WTC11 (cell line): ENCODE measurements around the gene KRT83. TPM values are rescaled to one million over a fixed set of nuclear protein-coding genes. Genes with fewer than 3 reads are reported as not detected.

Source experiments
- ATAC-seq: fragments of 200-7000 bp; cut with Tn5 transposase; 2 replicates; pipeline ENCODE4 v1.10.0; 2021; ENCODE audit warnings: mild to moderate bottlenecking, moderate library complexity
- CTCF ChIA-PET: fragments of 300-600 bp; sonication (Branson Sonifier 250); formaldehyde crosslinking; loops from one replicate; lab custom pipeline; 2021; ENCODE audit warnings: antibody characterized with exemption; lab: Charles Lee
- POLR2A ChIA-PET: fragments of 350-600 bp; sonication (Branson Sonifier 250); formaldehyde crosslinking; loops from one replicate; lab custom pipeline; 2021; ENCODE audit warnings: antibody characterized with exemption; lab: Charles Lee
- DNase-seq: peaks from one replicate; pipeline ENCODE4 v3.0.0; 2021; ENCODE audit warnings: low spot score
- H3K27ac Mint-ChIP-seq: 2 replicates; pipeline ENCODE4 v1.8.0; 2021; ENCODE audit warnings: mixed read lengths
- H3K27me3 Mint-ChIP-seq: 2 replicates; pipeline ENCODE4 v1.8.0; 2021; ENCODE audit warnings: low read depth, mild to moderate bottlenecking, moderate library complexity, mixed read lengths
- H3K36me3 Mint-ChIP-seq: 2 replicates; pipeline ENCODE4 v1.8.0; 2021; ENCODE audit warnings: mixed read lengths
- H3K4me1 Mint-ChIP-seq: 2 replicates; pipeline ENCODE4 v1.8.0; 2022; ENCODE audit warnings: mixed read lengths
- H3K4me3 Mint-ChIP-seq: 2 replicates; pipeline ENCODE4 v1.8.0; 2021; ENCODE audit warnings: mild to moderate bottlenecking, moderate library complexity, mixed read lengths
- H3K9me3 Mint-ChIP-seq: 2 replicates; pipeline ENCODE4 v1.8.0; 2021; ENCODE audit warnings: mixed read lengths
- FOXJ3 ChIP-seq: sonication (generic); formaldehyde crosslinking; IDR thresholded peaks from 2 replicates; pipeline ENCODE4 v1.9.0; 2021; ENCODE audit warnings: missing genetic modification reagents, mild to moderate bottlenecking, borderline replicate concordance
- NFE2L1 ChIP-seq: sonication (generic); formaldehyde crosslinking; IDR thresholded peaks from 2 replicates; pipeline ENCODE4 v1.8.1; 2023; ENCODE audit warnings: missing genetic modification reagents
- NR2C2 ChIP-seq: sonication (generic); formaldehyde crosslinking; IDR thresholded peaks from 2 replicates; pipeline ENCODE4 v1.8.0; 2022; ENCODE audit warnings: mild to moderate bottlenecking, missing genetic modification reagents
- SMAD3 ChIP-seq: sonication (generic); formaldehyde crosslinking; IDR thresholded peaks from 2 replicates; pipeline ENCODE4 v1.8.0; 2022; ENCODE audit warnings: missing genetic modification reagents, mild to moderate bottlenecking, borderline replicate concordance
- TEAD1 ChIP-seq: sonication (generic); formaldehyde crosslinking; IDR thresholded peaks from 2 replicates; pipeline ENCODE4 v1.8.0; 2022; ENCODE audit warnings: mild to moderate bottlenecking, missing genetic modification reagents
- total RNA-seq: library from RNA; stranded (reverse); gene quantifications from 3 replicates; pipeline ENCODE4 v1.2.3, GENCODE V29; 2021
- TF ChIP-seq, protein P1 (sequence below): sonication (generic); formaldehyde crosslinking; IDR thresholded peaks from 2 replicates; pipeline ENCODE4 v1.8.1; 2022; ENCODE audit warnings: low read depth, missing genetic modification reagents, borderline replicate concordance
- TF ChIP-seq, protein P2 (sequence below): sonication (generic); formaldehyde crosslinking; IDR thresholded peaks from 2 replicates; pipeline ENCODE4 v1.8.1; 2022; ENCODE audit warnings: missing genetic modification reagents, borderline replicate concordance
- TF ChIP-seq, protein P3 (sequence below): fragments of 200-600 bp; IDR thresholded peaks from 2 replicates; pipeline ENCODE4 v1.8.0; 2022; ENCODE audit warnings: antibody characterized with exemption
- TF ChIP-seq, protein P4 (sequence below): sonication (generic); formaldehyde crosslinking; IDR thresholded peaks from 2 replicates; pipeline ENCODE4 v1.8.0; 2022; ENCODE audit warnings: missing genetic modification reagents
- TF ChIP-seq, protein P5 (sequence below): sonication (generic); formaldehyde crosslinking; IDR thresholded peaks from 2 replicates; pipeline ENCODE4 v1.8.0; 2022; ENCODE audit warnings: mild to moderate bottlenecking, missing genetic modification reagents
- TF ChIP-seq, protein P6 (sequence below): sonication (generic); formaldehyde crosslinking; IDR thresholded peaks from 2 replicates; pipeline ENCODE4 v1.8.1; 2022; ENCODE audit warnings: low read depth, mild to moderate bottlenecking, moderate library complexity, missing genetic modification reagents, borderline replicate concordance
- TF ChIP-seq, protein P7 (sequence below): sonication (generic); formaldehyde crosslinking; IDR thresholded peaks from 2 replicates; pipeline ENCODE4 v1.8.1; 2023; ENCODE audit warnings: mild to moderate bottlenecking, missing genetic modification reagents, moderate library complexity

The KRT83 gene
- total RNA-seq, 1 experiment from 2014 or later, result not detected

DNA sequence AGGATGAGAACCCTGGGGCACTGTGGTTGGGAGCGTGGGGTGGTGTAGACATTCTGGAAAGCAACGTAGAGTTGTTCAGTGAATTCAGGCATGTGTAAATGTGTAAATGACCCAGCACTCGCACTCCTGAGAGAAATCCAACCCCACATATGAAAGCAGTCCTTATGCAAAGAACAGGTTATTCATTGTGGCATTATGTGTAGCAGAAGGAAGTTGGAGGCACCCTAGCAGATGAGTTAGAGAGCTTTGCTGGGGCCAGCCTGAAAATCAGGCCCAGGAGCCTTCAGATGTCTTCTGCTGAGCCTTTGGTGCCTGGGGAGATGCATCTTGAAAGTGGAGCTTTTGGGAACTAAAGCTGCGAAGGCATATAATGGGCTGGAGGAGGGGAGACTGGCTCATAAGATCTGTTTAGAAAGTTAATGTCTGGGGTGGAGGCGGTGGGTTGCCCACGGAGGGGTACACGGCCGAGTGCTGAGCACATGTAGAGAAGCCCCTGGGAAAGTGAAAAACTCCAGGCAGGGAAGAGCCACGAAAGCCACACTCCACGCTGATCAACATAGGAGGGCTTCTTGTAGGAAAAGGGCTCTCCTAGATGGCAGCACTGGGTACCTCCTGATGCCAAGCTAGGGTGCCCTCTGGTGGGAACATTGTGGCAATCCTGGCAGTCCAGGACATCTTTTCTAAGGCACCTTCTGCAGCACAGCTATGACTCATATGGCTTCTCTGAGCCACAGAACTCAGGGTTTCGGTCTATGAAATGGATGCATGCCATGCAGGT is 6.0 kb upstream of the KRT83 start:
- ATAC-seq (peak; percentile 98), DNase-seq (peak; percentile 78)
- Mint-ChIP-seq H3K9me3 (no peaks in the 10 kb centered on the region), H3K4me1 (peaks cover 4% of the 10 kb centered on the region; the same call in 1 of the 2 replicates), H3K4me3 (no peak overlapping the region), H3K27ac (no peak overlapping the region), H3K36me3 (no peaks in the 10 kb centered on the region), H3K27me3 (no peaks in the 10 kb centered on the region; the same call in 1 of the 2 replicates)
- TF ChIP-seq, protein P1, sequence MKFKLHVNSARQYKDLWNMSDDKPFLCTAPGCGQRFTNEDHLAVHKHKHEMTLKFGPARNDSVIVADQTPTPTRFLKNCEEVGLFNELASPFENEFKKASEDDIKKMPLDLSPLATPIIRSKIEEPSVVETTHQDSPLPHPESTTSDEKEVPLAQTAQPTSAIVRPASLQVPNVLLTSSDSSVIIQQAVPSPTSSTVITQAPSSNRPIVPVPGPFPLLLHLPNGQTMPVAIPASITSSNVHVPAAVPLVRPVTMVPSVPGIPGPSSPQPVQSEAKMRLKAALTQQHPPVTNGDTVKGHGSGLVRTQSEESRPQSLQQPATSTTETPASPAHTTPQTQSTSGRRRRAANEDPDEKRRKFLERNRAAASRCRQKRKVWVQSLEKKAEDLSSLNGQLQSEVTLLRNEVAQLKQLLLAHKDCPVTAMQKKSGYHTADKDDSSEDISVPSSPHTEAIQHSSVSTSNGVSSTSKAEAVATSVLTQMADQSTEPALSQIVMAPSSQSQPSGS, result no peak
- TF ChIP-seq, protein P2, sequence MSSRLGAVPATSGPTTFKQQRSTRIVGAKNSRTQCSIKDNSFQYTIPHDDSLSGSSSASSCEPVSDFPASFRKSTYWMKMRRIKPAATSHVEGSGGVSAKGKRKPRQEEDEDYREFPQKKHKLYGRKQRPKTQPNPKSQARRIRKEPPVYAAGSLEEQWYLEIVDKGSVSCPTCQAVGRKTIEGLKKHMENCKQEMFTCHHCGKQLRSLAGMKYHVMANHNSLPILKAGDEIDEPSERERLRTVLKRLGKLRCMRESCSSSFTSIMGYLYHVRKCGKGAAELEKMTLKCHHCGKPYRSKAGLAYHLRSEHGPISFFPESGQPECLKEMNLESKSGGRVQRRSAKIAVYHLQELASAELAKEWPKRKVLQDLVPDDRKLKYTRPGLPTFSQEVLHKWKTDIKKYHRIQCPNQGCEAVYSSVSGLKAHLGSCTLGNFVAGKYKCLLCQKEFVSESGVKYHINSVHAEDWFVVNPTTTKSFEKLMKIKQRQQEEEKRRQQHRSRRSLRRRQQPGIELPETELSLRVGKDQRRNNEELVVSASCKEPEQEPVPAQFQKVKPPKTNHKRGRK (CRISPR knock-in tag), result no peak
- TF ChIP-seq, protein P3, sequence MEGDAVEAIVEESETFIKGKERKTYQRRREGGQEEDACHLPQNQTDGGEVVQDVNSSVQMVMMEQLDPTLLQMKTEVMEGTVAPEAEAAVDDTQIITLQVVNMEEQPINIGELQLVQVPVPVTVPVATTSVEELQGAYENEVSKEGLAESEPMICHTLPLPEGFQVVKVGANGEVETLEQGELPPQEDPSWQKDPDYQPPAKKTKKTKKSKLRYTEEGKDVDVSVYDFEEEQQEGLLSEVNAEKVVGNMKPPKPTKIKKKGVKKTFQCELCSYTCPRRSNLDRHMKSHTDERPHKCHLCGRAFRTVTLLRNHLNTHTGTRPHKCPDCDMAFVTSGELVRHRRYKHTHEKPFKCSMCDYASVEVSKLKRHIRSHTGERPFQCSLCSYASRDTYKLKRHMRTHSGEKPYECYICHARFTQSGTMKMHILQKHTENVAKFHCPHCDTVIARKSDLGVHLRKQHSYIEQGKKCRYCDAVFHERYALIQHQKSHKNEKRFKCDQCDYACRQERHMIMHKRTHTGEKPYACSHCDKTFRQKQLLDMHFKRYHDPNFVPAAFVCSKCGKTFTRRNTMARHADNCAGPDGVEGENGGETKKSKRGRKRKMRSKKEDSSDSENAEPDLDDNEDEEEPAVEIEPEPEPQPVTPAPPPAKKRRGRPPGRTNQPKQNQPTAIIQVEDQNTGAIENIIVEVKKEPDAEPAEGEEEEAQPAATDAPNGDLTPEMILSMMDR, result peak; percentile 26; the same call in 1 of the 2 replicates
- 0 out of 2 replicates have a peak, but pooled peaks have one; percentile 19 for TF ChIP-seq TEAD1 (CRISPR knock-in tag)
- TF ChIP-seq, protein P4, sequence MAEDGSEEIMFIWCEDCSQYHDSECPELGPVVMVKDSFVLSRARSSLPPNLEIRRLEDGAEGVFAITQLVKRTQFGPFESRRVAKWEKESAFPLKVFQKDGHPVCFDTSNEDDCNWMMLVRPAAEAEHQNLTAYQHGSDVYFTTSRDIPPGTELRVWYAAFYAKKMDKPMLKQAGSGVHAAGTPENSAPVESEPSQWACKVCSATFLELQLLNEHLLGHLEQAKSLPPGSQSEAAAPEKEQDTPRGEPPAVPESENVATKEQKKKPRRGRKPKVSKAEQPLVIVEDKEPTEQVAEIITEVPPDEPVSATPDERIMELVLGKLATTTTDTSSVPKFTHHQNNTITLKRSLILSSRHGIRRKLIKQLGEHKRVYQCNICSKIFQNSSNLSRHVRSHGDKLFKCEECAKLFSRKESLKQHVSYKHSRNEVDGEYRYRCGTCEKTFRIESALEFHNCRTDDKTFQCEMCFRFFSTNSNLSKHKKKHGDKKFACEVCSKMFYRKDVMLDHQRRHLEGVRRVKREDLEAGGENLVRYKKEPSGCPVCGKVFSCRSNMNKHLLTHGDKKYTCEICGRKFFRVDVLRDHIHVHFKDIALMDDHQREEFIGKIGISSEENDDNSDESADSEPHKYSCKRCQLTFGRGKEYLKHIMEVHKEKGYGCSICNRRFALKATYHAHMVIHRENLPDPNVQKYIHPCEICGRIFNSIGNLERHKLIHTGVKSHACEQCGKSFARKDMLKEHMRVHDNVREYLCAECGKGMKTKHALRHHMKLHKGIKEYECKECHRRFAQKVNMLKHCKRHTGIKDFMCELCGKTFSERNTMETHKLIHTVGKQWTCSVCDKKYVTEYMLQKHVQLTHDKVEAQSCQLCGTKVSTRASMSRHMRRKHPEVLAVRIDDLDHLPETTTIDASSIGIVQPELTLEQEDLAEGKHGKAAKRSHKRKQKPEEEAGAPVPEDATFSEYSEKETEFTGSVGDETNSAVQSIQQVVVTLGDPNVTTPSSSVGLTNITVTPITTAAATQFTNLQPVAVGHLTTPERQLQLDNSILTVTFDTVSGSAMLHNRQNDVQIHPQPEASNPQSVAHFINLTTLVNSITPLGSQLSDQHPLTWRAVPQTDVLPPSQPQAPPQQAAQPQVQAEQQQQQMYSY, result no peak
- CTCF ChIA-PET, result interaction anchor here (0.5 to 3.9 kb wide), 62 partner anchors 8 to 577 kb away, joined by 3 to 48 read pairs (median 6); partner anchors contain the start of genes KRT7, KRT8 and KRT85
- POLR2A ChIA-PET, result no interaction called here

DNA sequence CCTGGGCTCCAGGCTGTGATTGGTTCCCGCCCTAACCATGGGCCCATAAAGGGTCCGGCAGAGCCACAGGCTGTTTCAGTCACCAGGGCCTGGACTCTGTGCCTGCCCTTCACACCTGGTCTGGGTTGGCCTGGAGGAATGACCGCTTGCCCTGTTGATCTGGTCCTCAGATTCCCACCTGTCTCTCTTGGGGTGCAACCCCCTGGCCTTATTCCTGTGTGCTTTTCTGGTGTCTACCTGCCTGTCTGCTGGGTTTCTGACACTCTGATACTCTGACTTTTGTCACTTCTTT is 2.9 kb upstream of the KRT83 start:
- H3K4me3 Mint-ChIP-seq, result no peak overlapping the region
- H3K9me3 Mint-ChIP-seq, result no peaks in the 10 kb centered on the region
- TF ChIP-seq SMAD3 (CRISPR knock-in tag) (no peak), NFE2L1 (CRISPR knock-in tag) (no peak), FOXJ3 (CRISPR knock-in tag) (no peak), NR2C2 (CRISPR knock-in tag) (no peak)

DNA sequence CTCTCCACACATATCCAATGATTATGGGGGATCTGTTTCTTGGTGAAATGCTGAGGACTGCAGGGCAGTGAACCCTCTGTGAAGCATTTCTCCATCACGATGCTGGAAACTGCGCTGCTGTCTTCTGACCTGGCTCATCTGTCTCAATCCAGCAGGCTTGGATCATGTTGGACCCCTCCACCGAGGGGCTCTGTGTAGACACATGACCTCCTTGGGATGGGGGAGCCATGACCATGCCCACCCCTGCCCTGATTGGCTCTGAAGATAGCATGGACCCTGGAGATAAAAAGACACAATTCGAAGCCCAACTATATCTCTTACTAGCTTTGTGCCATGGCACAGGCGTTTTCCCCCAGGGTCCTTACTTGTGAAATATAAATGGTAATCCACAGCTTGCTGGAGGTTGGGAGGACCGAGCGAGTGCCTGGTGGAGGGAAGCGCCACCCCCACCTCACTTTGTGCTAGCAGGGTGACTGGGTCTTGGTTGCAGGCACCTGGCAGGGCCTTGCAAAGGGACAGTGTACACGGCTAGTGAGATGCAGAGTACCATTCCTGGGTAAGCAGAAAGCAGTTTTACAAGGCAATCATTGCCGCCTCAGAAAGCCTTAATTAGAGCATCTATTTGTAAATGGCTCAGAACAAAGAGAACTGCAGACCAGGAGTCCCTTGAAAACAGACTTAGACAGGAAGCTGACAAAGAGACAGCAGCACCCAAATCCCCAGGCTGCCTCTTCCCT is 2.4 kb upstream of the KRT83 start:
- ATAC-seq (no peak), DNase-seq (no peak)
- Mint-ChIP-seq H3K9me3 (no peaks in the 10 kb centered on the region), H3K36me3 (no peaks in the 10 kb centered on the region), H3K27me3 (peaks cover 4% of the 10 kb centered on the region; the same call in 1 of the 2 replicates), H3K4me1 (peaks cover 4% of the 10 kb centered on the region; the same call in 1 of the 2 replicates), H3K27ac (no peak overlapping the region), H3K4me3 (no peak overlapping the region)
- TF ChIP-seq, protein P1, result no peak
- TF ChIP-seq, protein P5, sequence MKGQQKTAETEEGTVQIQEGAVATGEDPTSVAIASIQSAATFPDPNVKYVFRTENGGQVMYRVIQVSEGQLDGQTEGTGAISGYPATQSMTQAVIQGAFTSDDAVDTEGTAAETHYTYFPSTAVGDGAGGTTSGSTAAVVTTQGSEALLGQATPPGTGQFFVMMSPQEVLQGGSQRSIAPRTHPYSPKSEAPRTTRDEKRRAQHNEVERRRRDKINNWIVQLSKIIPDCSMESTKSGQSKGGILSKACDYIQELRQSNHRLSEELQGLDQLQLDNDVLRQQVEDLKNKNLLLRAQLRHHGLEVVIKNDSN (CRISPR knock-in tag), result no peak
- TF ChIP-seq, protein P6, sequence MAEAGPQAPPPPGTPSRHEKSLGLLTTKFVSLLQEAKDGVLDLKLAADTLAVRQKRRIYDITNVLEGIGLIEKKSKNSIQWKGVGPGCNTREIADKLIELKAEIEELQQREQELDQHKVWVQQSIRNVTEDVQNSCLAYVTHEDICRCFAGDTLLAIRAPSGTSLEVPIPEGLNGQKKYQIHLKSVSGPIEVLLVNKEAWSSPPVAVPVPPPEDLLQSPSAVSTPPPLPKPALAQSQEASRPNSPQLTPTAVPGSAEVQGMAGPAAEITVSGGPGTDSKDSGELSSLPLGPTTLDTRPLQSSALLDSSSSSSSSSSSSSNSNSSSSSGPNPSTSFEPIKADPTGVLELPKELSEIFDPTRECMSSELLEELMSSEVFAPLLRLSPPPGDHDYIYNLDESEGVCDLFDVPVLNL (CRISPR knock-in tag), result no peak
- TF ChIP-seq, protein P7, sequence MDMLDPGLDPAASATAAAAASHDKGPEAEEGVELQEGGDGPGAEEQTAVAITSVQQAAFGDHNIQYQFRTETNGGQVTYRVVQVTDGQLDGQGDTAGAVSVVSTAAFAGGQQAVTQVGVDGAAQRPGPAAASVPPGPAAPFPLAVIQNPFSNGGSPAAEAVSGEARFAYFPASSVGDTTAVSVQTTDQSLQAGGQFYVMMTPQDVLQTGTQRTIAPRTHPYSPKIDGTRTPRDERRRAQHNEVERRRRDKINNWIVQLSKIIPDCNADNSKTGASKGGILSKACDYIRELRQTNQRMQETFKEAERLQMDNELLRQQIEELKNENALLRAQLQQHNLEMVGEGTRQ (CRISPR knock-in tag), result no peak
- ChIA-PET CTCF (interaction anchor here (1.3 to 1.5 kb wide), 4 partner anchors 38 to 556 kb away, joined by 3 to 7 read pairs (median 4); no protein-coding TSS in a partner anchor), POLR2A (no interaction called here)

More for the DNA sequence above, 2.9 kb upstream of the KRT83 start:
- DNase-seq, result no peak
- Mint-ChIP-seq H3K27me3 (peaks cover under 1% of the 10 kb centered on the region; the same call in 1 of the 2 replicates), H3K36me3 (no peaks in the 10 kb centered on the region), H3K27ac (no peak overlapping the region), H3K4me1 (peaks cover 4% of the 10 kb centered on the region; the same call in 1 of the 2 replicates)
- no peak for ATAC-seq
- ChIA-PET POLR2A (no interaction called here), CTCF (interaction anchor here (1.1 to 1.5 kb wide), 4 partner anchors 38 to 555 kb away, joined by 3 to 7 read pairs (median 4); no protein-coding TSS in a partner anchor)
